Astrocyte (in vitro differentiated cells and primary cell): ENCODE measurements around the gene MAT2A. TPM values are rescaled to one million over a fixed set of nuclear protein-coding genes. Genes with fewer than 3 reads are reported as not detected.

Source experiments
- DNase-seq: peaks from one replicate; pipeline ENCODE4 v3.0.0-alpha.2; 2010; ENCODE audit warnings: low read depth
- FAIRE-seq: peaks from 2 replicates; lab custom pipeline; 2011; peaks lifted over from hg19 to GRCh38; lab: Jason Lieb, UNC
- H2AFZ ChIP-seq: 2 replicates; pipeline ENCODE4 v1.6.0; 2012; ENCODE audit warnings: low read depth, low read length, inconsistent platforms
- H3K27ac ChIP-seq: 2 replicates; pipeline ENCODE4 v1.5.1; 2011; ENCODE audit warnings: low read depth, low read length, inconsistent platforms
- H3K27me3 ChIP-seq: 2 replicates; pipeline ENCODE4 v1.6.0; 2011; ENCODE audit warnings: low read length, inconsistent platforms; ENCODE audit not compliant: insufficient read depth
- H3K36me3 ChIP-seq: 2 replicates; pipeline ENCODE4 v1.5.1; 2011; ENCODE audit warnings: low read length, inconsistent platforms; ENCODE audit not compliant: insufficient read depth
- H3K4me1 ChIP-seq: 2 replicates; pipeline ENCODE4 v1.5.1; 2011; ENCODE audit warnings: low read length, inconsistent platforms; ENCODE audit not compliant: insufficient read depth
- H3K4me2 ChIP-seq: 2 replicates; pipeline ENCODE4 v1.6.0; 2012; ENCODE audit warnings: low read length, inconsistent platforms
- H3K4me3 ChIP-seq: 2 replicates; pipeline ENCODE4 v1.5.1; 2011; ENCODE audit warnings: low read depth, mild to moderate bottlenecking, low read length, inconsistent platforms; ENCODE audit not compliant: insufficient read depth
- H3K79me2 ChIP-seq: 2 replicates; pipeline ENCODE4 v1.6.0; 2012; ENCODE audit warnings: mild to moderate bottlenecking, low read length, inconsistent platforms; ENCODE audit not compliant: insufficient read depth
- H3K9ac ChIP-seq: 2 replicates; pipeline ENCODE4 v1.6.0; 2012; ENCODE audit warnings: mild to moderate bottlenecking, low read length, inconsistent platforms
- H3K9me3 ChIP-seq: 2 replicates; pipeline ENCODE4 v1.5.1; 2012; ENCODE audit warnings: low read depth, mild to moderate bottlenecking, low read length, inconsistent platforms; ENCODE audit not compliant: insufficient read depth
- H4K20me1 ChIP-seq: 2 replicates; pipeline ENCODE4 v1.6.0; 2012; ENCODE audit warnings: low read length, inconsistent platforms; ENCODE audit not compliant: insufficient read depth
- H3K27ac Mint-ChIP-seq: one replicate; pipeline ENCODE4 v1.8.0; 2021; ENCODE audit warnings: mild to moderate bottlenecking, mixed read lengths; ENCODE audit not compliant: unreplicated experiment
- H3K27me3 Mint-ChIP-seq: one replicate; pipeline ENCODE4 v1.8.0; 2021; ENCODE audit warnings: low read depth, mixed read lengths; ENCODE audit not compliant: unreplicated experiment
- H3K36me3 Mint-ChIP-seq: one replicate; pipeline ENCODE4 v1.8.0; 2021; ENCODE audit warnings: low read depth, mixed read lengths; ENCODE audit not compliant: unreplicated experiment
- H3K4me1 Mint-ChIP-seq: one replicate; pipeline ENCODE4 v1.8.0; 2021; ENCODE audit warnings: low read depth, mixed read lengths; ENCODE audit not compliant: unreplicated experiment
- H3K4me3 Mint-ChIP-seq: one replicate; pipeline ENCODE4 v1.8.0; 2021; ENCODE audit warnings: mild to moderate bottlenecking, moderate library complexity, mixed read lengths; ENCODE audit not compliant: unreplicated experiment
- H3K9me3 Mint-ChIP-seq: one replicate; pipeline ENCODE4 v1.8.0; 2021; ENCODE audit warnings: mild to moderate bottlenecking, mixed read lengths; ENCODE audit not compliant: unreplicated experiment
- CTCF ChIP-seq: IDR thresholded peaks from 2 replicates; pipeline ENCODE4 v1.5.1; 2011; ENCODE audit warnings: low read depth, mild to moderate bottlenecking, inconsistent platforms, low read length, moderate library complexity; ENCODE audit not compliant: insufficient read depth
- EZH2 ChIP-seq: IDR thresholded peaks from 2 replicates; pipeline ENCODE4 v1.6.1; 2012; ENCODE audit warnings: mild to moderate bottlenecking, low read length, inconsistent platforms; ENCODE audit not compliant: insufficient read depth
- total RNA-seq: library from RNA; stranded (reverse); gene quantifications from 2 replicates; pipeline ENCODE4 v1.2.1, GENCODE V29; 2021

MAT2A gene
- total RNA-seq, 1 donor from 2014 or later = 180 TPM

GRCh38 chr2:85540133-85540648 is 1.2 kb downstream of the MAT2A start:
- Histone ChIP-seq H3K9me3 (no peaks in the 10 kb centered on the region), H3K27ac (peak overlapping the region; percentile 99), H2AFZ (no peak overlapping the region), H3K79me2 (peaks cover 62% of the 10 kb centered on the region), H3K4me3 (peak overlapping the region; percentile 99), H3K4me2 (peak overlapping the region; percentile 97), H3K9ac (peak overlapping the region; percentile 99), H3K36me3 (peaks cover 43% of the 10 kb centered on the region), H3K27me3 (no peaks in the 10 kb centered on the region), H3K4me1 (peaks cover 32% of the 10 kb centered on the region), H4K20me1 (peaks cover 61% of the 10 kb centered on the region)
- FAIRE-seq (no peak), DNase-seq (no peak)
- no peaks in the 10 kb centered on the region for H3K27me3 Mint-ChIP-seq
- H3K4me1 Mint-ChIP-seq = peaks cover 34% of the 10 kb centered on the region
- H3K27ac Mint-ChIP-seq = peak overlapping the region; percentile 70
- no peaks in the 10 kb centered on the region for H3K9me3 Mint-ChIP-seq
- peaks cover 22% of the 10 kb centered on the region for H3K36me3 Mint-ChIP-seq
- peak overlapping the region; percentile 91 for H3K4me3 Mint-ChIP-seq
- TF ChIP-seq EZH2 = no peak
- no peak for TF ChIP-seq CTCF

- Histone ChIP-seq H2AFZ (no peak overlapping the region), H3K4me1 (peaks cover 31% of the 10 kb centered on the region), H3K27me3 (no peaks in the 10 kb centered on the region), H3K27ac (no peak overlapping the region), H3K36me3 (peaks cover 53% of the 10 kb centered on the region), H3K9ac (peak overlapping the region; percentile 99), H3K4me2 (peak overlapping the region; percentile 97), H3K9me3 (no peaks in the 10 kb centered on the region), H3K4me3 (peak overlapping the region; percentile 99), H4K20me1 (peaks cover 72% of the 10 kb centered on the region), H3K79me2 (peaks cover 62% of the 10 kb centered on the region)
- Mint-ChIP-seq H3K4me1 (peaks cover 33% of the 10 kb centered on the region), H3K27me3 (no peaks in the 10 kb centered on the region), H3K27ac (no peak overlapping the region), H3K36me3 (peaks cover 27% of the 10 kb centered on the region), H3K4me3 (peak overlapping the region; percentile 91), H3K9me3 (no peaks in the 10 kb centered on the region)
- TF ChIP-seq EZH2 = no peak
- no peak for TF ChIP-seq CTCF
- DNase-seq (no peak), FAIRE-seq (no peak)
Observed at GRCh38 chr2:85541262-85541661, 2.3 kb downstream of the MAT2A start.

- no peak for FAIRE-seq
- Histone ChIP-seq H3K36me3 (peaks cover 56% of the 10 kb centered on the region), H3K4me2 (peak overlapping the region; percentile 97), H3K9me3 (no peaks in the 10 kb centered on the region), H3K27me3 (no peaks in the 10 kb centered on the region), H3K4me3 (peak overlapping the region; percentile 99), H3K79me2 (peaks cover 60% of the 10 kb centered on the region), H3K27ac (no peak overlapping the region), H3K4me1 (peaks cover 24% of the 10 kb centered on the region), H2AFZ (no peak overlapping the region), H4K20me1 (peaks cover 78% of the 10 kb centered on the region), H3K9ac (peak overlapping the region; percentile 99)
- TF ChIP-seq EZH2 (no peak), CTCF (no peak)
- peaks cover 27% of the 10 kb centered on the region for H3K4me1 Mint-ChIP-seq
- no peaks in the 10 kb centered on the region for H3K27me3 Mint-ChIP-seq
- peak overlapping the region; percentile 66 for H3K27ac Mint-ChIP-seq
- no peaks in the 10 kb centered on the region for H3K9me3 Mint-ChIP-seq
- no peak for DNase-seq
- peaks cover 30% of the 10 kb centered on the region for H3K36me3 Mint-ChIP-seq
- H3K4me3 Mint-ChIP-seq = peak overlapping the region; percentile 91
Observed at GRCh38 chr2:85541753-85542457, 2.9 kb downstream of the MAT2A start.
